ENCODE data around the gene ANKRD30A.
"Not testable (repeated sequence)": the region's sequence is repeated elsewhere in the genome, so short reads cannot be mapped to it uniquely, and the experiment has no call there.

DNA sequence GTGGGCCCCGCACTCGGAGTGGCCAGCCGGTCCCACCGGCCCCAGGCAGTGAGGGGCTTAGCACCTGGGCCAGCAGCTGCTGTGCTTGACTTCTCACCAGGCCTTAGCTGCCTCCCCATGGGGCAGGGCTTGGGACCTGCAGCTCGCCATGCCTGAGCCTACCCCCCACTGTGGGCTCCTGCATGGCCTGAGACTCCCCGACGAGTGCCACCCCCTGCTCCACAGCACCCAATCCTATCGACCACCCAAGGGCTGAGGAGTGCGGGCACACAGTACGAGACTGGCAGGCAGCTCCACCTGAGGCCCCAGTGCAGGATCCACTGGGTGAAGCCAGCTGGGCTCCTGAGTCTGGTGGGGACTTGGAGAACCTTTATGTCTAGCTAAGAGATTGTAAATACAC, 49.3 kb upstream of the ANKRD30A start:
- not testable (repeated sequence) for TF ChIP-seq POLR2A (IDR thresholded peaks at IDR 0.05; ENCODE audit: borderline replicate concordance, extremely low read depth, insufficient read depth, insufficient read length); JUND (IDR thresholded peaks at IDR 0.05); TCF7L2 (IDR thresholded peaks at IDR 0.05; ENCODE audit: borderline replicate concordance, extremely low read depth, insufficient read depth, insufficient read length); POLR2AphosphoS5 (IDR thresholded peaks at IDR 0.05; ENCODE audit: low read depth, low read length); EZH2 (IDR thresholded peaks at IDR 0.05); ZFX (IDR thresholded peaks at IDR 0.05); YY1 (IDR thresholded peaks at IDR 0.05; ENCODE audit: extremely low read depth, insufficient replicate concordance, low read depth, low read length)
- TF ChIP-seq, protein P1, sequence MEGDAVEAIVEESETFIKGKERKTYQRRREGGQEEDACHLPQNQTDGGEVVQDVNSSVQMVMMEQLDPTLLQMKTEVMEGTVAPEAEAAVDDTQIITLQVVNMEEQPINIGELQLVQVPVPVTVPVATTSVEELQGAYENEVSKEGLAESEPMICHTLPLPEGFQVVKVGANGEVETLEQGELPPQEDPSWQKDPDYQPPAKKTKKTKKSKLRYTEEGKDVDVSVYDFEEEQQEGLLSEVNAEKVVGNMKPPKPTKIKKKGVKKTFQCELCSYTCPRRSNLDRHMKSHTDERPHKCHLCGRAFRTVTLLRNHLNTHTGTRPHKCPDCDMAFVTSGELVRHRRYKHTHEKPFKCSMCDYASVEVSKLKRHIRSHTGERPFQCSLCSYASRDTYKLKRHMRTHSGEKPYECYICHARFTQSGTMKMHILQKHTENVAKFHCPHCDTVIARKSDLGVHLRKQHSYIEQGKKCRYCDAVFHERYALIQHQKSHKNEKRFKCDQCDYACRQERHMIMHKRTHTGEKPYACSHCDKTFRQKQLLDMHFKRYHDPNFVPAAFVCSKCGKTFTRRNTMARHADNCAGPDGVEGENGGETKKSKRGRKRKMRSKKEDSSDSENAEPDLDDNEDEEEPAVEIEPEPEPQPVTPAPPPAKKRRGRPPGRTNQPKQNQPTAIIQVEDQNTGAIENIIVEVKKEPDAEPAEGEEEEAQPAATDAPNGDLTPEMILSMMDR (IDR thresholded peaks at IDR 0.05 in 2 of 3, conservative IDR thresholded peaks at IDR 0.05 in 1 of 3; ENCODE audit: borderline replicate concordance in 1 of 3, insufficient read depth in 1 of 3, low read depth in 2 of 3, low read length in 2 of 3): not testable (repeated sequence)
- TF ChIP-seq, protein P2, sequence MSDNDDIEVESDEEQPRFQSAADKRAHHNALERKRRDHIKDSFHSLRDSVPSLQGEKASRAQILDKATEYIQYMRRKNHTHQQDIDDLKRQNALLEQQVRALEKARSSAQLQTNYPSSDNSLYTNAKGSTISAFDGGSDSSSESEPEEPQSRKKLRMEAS (IDR thresholded peaks at IDR 0.05): not testable (repeated sequence)
